HCT116 (cell line): ENCODE data around the gene TMEM239. TPM values are rescaled to one million over a fixed set of nuclear protein-coding genes. Genes with fewer than 3 reads are reported as not detected.

Experiments used
- ATAC-seq: fragments of 200-7000 bp; cut with Tn5 transposase; 2 replicates; pipeline ENCODE4 v1.9.1; 2020; ENCODE audit warnings: mild to moderate bottlenecking, moderate library complexity
- BruUV-seq: library from RNA; stranded (reverse); fragments of 400-500 nt; replicated peaks from 2 replicates; lab custom pipeline; 2021; lab: Mats Ljungman, UMichigan
- CTCF ChIA-PET: fragments of 300-600 bp; sonication (Branson Sonifier 250); formaldehyde crosslinking; loops from one replicate; lab custom pipeline; 2021; ENCODE audit warnings: antibody characterized with exemption; lab: Charles Lee
- POLR2A ChIA-PET: fragments of 300-600, 350-600 bp; sonication (Branson Sonifier 250); formaldehyde crosslinking; loops from one replicate; lab custom pipeline; 2021; ENCODE audit warnings: antibody characterized with exemption; lab: Charles Lee
- RAD21 ChIA-PET, 2 experiments: fragments of 300-600 bp; sonication (Branson Sonifier 250); formaldehyde crosslinking; loops; one replicate each; lab custom pipeline; 2023; ENCODE audit warnings: low total read pairs in 2 of 2; ENCODE audit not compliant: uncharacterized antibody in 2 of 2, unreplicated experiment in 2 of 2, low non-redundant PET in 1 of 2; lab: Charles Lee
- DNase-seq: peaks from one replicate; pipeline ENCODE4 v3.0.0-alpha.2; 2010; ENCODE audit warnings: low read depth, low spot score
- H2AFZ ChIP-seq: fragments of 200-600 bp; shearing (Covaris generic), sonication (generic); 2 replicates; pipeline ENCODE4 v1.6.1; 2017; ENCODE audit warnings: low read depth, mixed run types, mixed read lengths, antibody characterized with exemption, low read length; ENCODE audit not compliant: poor library complexity, severe bottlenecking
- H3K27ac ChIP-seq: 2 replicates; pipeline ENCODE4 v1.5.1; 2012; ENCODE audit warnings: low read depth, low read length
- H3K27me3 ChIP-seq: fragments of 200-600 bp; sonication (generic); 2 replicates; pipeline ENCODE4 v1.6.1; 2016; ENCODE audit warnings: mixed run types, low read length, mixed read lengths; ENCODE audit not compliant: insufficient read depth
- H3K36me3 ChIP-seq, 2 experiments: fragments of 200-500 bp in 1 of 2; fragments of 200-600 bp in 1 of 2; sonication (Bioruptor generic) in 1 of 2; sonication (generic) in 1 of 2; 2 replicates each; pipeline versions ENCODE4 v1.5.1 to v1.6.1; 2014 to 2016; ENCODE audit warnings: low read length in 2 of 2, inconsistent platforms in 1 of 2, mixed read lengths in 1 of 2, mixed run types in 1 of 2; ENCODE audit not compliant: insufficient read depth in 2 of 2, control insufficient read depth in 1 of 2
- H3K4me1 ChIP-seq, 2 experiments: fragments of 200-600 bp in 1 of 2; sonication (generic) in 1 of 2; 2 replicates each; pipeline versions ENCODE4 v1.5.1 to v1.6.1; 2012 to 2017; ENCODE audit warnings: low read length in 2 of 2, inconsistent platforms in 1 of 2, mild to moderate bottlenecking in 1 of 2, mixed read lengths in 1 of 2, mixed run types in 1 of 2, moderate library complexity in 1 of 2; ENCODE audit not compliant: insufficient read depth in 2 of 2, control insufficient read depth in 1 of 2
- H3K4me2 ChIP-seq: fragments of 200-600 bp; sonication (generic); 2 replicates; pipeline ENCODE4 v1.6.1; 2017; ENCODE audit warnings: mixed run types, low read length, mixed read lengths
- H3K4me3 ChIP-seq, 2 experiments: fragments of 200-600 bp in 1 of 2; sonication (generic) in 1 of 2; replicated peaks in 1 of 2; 2 replicates each; pipeline ENCODE4 v1.5.1; 2011 to 2016; ENCODE audit warnings: low read length in 2 of 2, control low read depth in 1 of 2, low read depth in 1 of 2, mild to moderate bottlenecking in 1 of 2, mixed read lengths in 1 of 2, mixed run types in 1 of 2
- H3K79me2 ChIP-seq: fragments of 200-600 bp; sonication (generic); 2 replicates; pipeline ENCODE4 v1.6.1; 2017; ENCODE audit warnings: mild to moderate bottlenecking, mixed run types, low read length, moderate library complexity, mixed read lengths; ENCODE audit not compliant: insufficient read depth
- H3K9ac ChIP-seq: fragments of 200-600 bp; sonication (generic); 2 replicates; pipeline ENCODE4 v1.6.1; 2016; ENCODE audit warnings: low read length, mixed read lengths
- H3K9me2 ChIP-seq: fragments of 200-600 bp; sonication (generic), shearing (Covaris generic); 2 replicates; pipeline ENCODE4 v1.6.1; 2017; ENCODE audit warnings: mixed run types, mild to moderate bottlenecking, moderate library complexity; ENCODE audit not compliant: insufficient read depth
- H3K9me3 ChIP-seq, 2 experiments: fragments of 200-500 bp in 1 of 2; fragments of 200-600 bp in 1 of 2; sonication (Bioruptor generic) in 1 of 2; sonication (generic) in 1 of 2; 2 replicates each; pipeline ENCODE4 v1.6.1; 2014 to 2017; ENCODE audit warnings: low read length in 2 of 2, mixed read lengths in 2 of 2, inconsistent platforms in 1 of 2, low read depth in 1 of 2, mild to moderate bottlenecking in 1 of 2, mixed run types in 1 of 2, moderate library complexity in 1 of 2; ENCODE audit not compliant: control insufficient read depth in 1 of 2, insufficient read depth in 1 of 2
- H4K20me1 ChIP-seq: fragments of 200-600 bp; sonication (generic), shearing (Covaris generic); 2 replicates; pipeline ENCODE4 v1.6.1; 2017; ENCODE audit warnings: mixed run types, mild to moderate bottlenecking, moderate library complexity; ENCODE audit not compliant: insufficient read depth
- CBX3 ChIP-seq: IDR thresholded peaks from 2 replicates; pipeline ENCODE4 v1.6.1; 2012; ENCODE audit warnings: low read depth
- CEBPB ChIP-seq: IDR thresholded peaks from 2 replicates; pipeline ENCODE4 v1.6.1; 2012; ENCODE audit warnings: low read depth
- EGR1 ChIP-seq: IDR thresholded peaks from 2 replicates; pipeline ENCODE4 v1.6.1; 2012; ENCODE audit warnings: low read depth
- ELF1 ChIP-seq: IDR thresholded peaks from 2 replicates; pipeline ENCODE4 v1.6.1; 2012; ENCODE audit warnings: low read depth, borderline replicate concordance
- EZH2 ChIP-seq: fragments of 200-600 bp; sonication (generic); IDR thresholded peaks from 2 replicates; pipeline ENCODE4 v1.6.1; 2017; ENCODE audit warnings: antibody characterized with exemption, mixed run types
- EZH2phosphoT487 ChIP-seq: fragments of 200-600 bp; IDR thresholded peaks from 2 replicates; pipeline ENCODE4 v1.6.1; 2018; ENCODE audit warnings: antibody characterized with exemption, borderline replicate concordance
- FOSL1 ChIP-seq: IDR thresholded peaks from 2 replicates; pipeline ENCODE4 v1.6.1; 2012; ENCODE audit warnings: low read depth
- RAD21 ChIP-seq: IDR thresholded peaks from 2 replicates; pipeline ENCODE4 v1.6.1; 2012; ENCODE audit warnings: low read depth, mild to moderate bottlenecking
- SIN3A ChIP-seq: IDR thresholded peaks from 2 replicates; pipeline ENCODE4 v1.6.1; 2012; ENCODE audit warnings: low read depth
- SP1 ChIP-seq: IDR thresholded peaks from 2 replicates; pipeline ENCODE4 v1.6.1; 2012; ENCODE audit warnings: low read depth
- TCF7L2 ChIP-seq: IDR thresholded peaks from 2 replicates; pipeline ENCODE4 v1.7.0; 2011; ENCODE audit warnings: borderline replicate concordance, inconsistent platforms; ENCODE audit not compliant: insufficient read depth, insufficient read length; ENCODE audit errors: extremely low read depth
- ZFX ChIP-seq: fragments of 450-650 bp; IDR thresholded peaks from 2 replicates; pipeline ENCODE4 v1.6.1; 2017
- ZNF274 ChIP-seq: fragments of 200-500 bp; sonication (Bioruptor generic); IDR thresholded peaks from 2 replicates; pipeline ENCODE4 v1.6.1; 2014; ENCODE audit warnings: mild to moderate bottlenecking, low read depth, low read length, inconsistent platforms
- intact Hi-C: fragments of 100-400 bp; cut with micrococcal nuclease; formaldehyde crosslinking; loops from 2 replicates; pipeline ENCODE4 v1.10.0; 2022
- total RNA-seq: library from RNA; stranded (reverse); gene quantifications from one replicate; pipeline ENCODE4 v1.2.1, GENCODE V29; 2021; ENCODE audit not compliant: unreplicated experiment
- TF ChIP-seq, protein P1 (sequence below): IDR thresholded peaks from 2 replicates; pipeline ENCODE4 v1.6.1; 2012
- TF ChIP-seq, protein P2 (sequence below), 3 experiments: fragments of 200-600 bp in 1 of 3; sonication (generic) in 1 of 3; IDR thresholded peaks in 2 of 3; conservative IDR thresholded peaks in 1 of 3; 2 replicates each; pipeline ENCODE4 v1.5.1; 2012 to 2017; ENCODE audit warnings: low read depth in 2 of 3, low read length in 2 of 3, antibody characterized with exemption in 1 of 3, borderline replicate concordance in 1 of 3, control low read depth in 1 of 3, mild to moderate bottlenecking in 1 of 3, mixed read lengths in 1 of 3, mixed run types in 1 of 3, moderate library complexity in 1 of 3; ENCODE audit not compliant: insufficient read depth in 1 of 3
- TF ChIP-seq, protein P3 (sequence below): IDR thresholded peaks from 2 replicates; pipeline ENCODE4 v1.6.1; 2011; ENCODE audit warnings: mild to moderate bottlenecking, low read length, moderate library complexity; ENCODE audit not compliant: insufficient replicate concordance; ENCODE audit errors: extremely low read depth
- TF ChIP-seq, protein P4 (sequence below): IDR thresholded peaks from 2 replicates; pipeline ENCODE4 v1.6.1; 2012

TMEM239 gene
- total RNA-seq, 1 experiment from 2014 or later: not detected

DNA sequence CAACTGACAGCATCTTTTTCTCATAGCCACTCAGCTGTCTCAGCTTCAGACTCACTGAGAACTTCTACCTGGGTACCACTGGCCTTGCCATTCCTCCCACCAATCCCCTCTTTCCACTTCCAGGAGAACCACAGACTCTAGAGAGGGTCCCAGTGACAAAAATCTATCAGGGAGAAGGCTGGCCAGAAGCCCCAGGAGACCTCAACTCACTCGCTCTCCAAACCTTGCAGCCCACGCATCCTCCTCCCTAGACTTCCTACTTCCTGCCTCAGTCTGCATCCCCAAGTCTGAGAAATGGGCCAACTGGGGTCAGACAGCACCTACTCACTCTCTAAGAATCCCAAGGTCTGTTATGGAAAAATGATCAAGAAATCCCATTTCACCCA lies 1.2 kb downstream of the TMEM239 start:
- Histone ChIP-seq H3K4me1 (peaks cover 3 to 20% of the 10 kb centered on the region in 2 experiments; a peak in 3 of 4 replicates), H3K79me2 (no peaks in the 10 kb centered on the region), H3K36me3 (no peaks in the 10 kb centered on the region), H3K27me3 (peaks cover 3% of the 10 kb centered on the region; the same call in 1 of the 2 replicates), H4K20me1 (no peaks in the 10 kb centered on the region), H3K9me3 (peaks cover 2% of the 10 kb centered on the region in 2 experiments; a peak in 1 of 4 replicates), H2AFZ (no peak overlapping the region), H3K4me2 (no peak overlapping the region), H3K9me2 (no peaks in the 10 kb centered on the region), H3K9ac (no peak overlapping the region), H3K27ac (no peak overlapping the region), H3K4me3 (no peak overlapping the region)
- DNase-seq (no peak), ATAC-seq (no peak)
- ChIA-PET POLR2A (no interaction called here), CTCF (no interaction called here), RAD21 (no interaction called here)
- BruUV-seq: no TSS peak
- no peak for TF ChIP-seq EZH2
- TF ChIP-seq SIN3A: no peak
- TF ChIP-seq, protein P1, sequence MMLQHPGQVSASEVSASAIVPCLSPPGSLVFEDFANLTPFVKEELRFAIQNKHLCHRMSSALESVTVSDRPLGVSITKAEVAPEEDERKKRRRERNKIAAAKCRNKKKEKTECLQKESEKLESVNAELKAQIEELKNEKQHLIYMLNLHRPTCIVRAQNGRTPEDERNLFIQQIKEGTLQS: no peak
- TF ChIP-seq, protein P2, sequence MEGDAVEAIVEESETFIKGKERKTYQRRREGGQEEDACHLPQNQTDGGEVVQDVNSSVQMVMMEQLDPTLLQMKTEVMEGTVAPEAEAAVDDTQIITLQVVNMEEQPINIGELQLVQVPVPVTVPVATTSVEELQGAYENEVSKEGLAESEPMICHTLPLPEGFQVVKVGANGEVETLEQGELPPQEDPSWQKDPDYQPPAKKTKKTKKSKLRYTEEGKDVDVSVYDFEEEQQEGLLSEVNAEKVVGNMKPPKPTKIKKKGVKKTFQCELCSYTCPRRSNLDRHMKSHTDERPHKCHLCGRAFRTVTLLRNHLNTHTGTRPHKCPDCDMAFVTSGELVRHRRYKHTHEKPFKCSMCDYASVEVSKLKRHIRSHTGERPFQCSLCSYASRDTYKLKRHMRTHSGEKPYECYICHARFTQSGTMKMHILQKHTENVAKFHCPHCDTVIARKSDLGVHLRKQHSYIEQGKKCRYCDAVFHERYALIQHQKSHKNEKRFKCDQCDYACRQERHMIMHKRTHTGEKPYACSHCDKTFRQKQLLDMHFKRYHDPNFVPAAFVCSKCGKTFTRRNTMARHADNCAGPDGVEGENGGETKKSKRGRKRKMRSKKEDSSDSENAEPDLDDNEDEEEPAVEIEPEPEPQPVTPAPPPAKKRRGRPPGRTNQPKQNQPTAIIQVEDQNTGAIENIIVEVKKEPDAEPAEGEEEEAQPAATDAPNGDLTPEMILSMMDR (IDR thresholded peaks at IDR 0.05 in 2 of 3, conservative IDR thresholded peaks at IDR 0.05 in 1 of 3; ENCODE audit: borderline replicate concordance in 1 of 3, insufficient read depth in 1 of 3, low read depth in 2 of 3, low read length in 2 of 3): no peak
- TF ChIP-seq ZNF274: no peak
- no peak for TF ChIP-seq RAD21
- TF ChIP-seq EZH2phosphoT487: no peak
- no peak for TF ChIP-seq CEBPB
- no peak for TF ChIP-seq ELF1
- no peak for TF ChIP-seq ZFX
- no peak for TF ChIP-seq TCF7L2
- TF ChIP-seq EGR1: no peak
- TF ChIP-seq, protein P3, sequence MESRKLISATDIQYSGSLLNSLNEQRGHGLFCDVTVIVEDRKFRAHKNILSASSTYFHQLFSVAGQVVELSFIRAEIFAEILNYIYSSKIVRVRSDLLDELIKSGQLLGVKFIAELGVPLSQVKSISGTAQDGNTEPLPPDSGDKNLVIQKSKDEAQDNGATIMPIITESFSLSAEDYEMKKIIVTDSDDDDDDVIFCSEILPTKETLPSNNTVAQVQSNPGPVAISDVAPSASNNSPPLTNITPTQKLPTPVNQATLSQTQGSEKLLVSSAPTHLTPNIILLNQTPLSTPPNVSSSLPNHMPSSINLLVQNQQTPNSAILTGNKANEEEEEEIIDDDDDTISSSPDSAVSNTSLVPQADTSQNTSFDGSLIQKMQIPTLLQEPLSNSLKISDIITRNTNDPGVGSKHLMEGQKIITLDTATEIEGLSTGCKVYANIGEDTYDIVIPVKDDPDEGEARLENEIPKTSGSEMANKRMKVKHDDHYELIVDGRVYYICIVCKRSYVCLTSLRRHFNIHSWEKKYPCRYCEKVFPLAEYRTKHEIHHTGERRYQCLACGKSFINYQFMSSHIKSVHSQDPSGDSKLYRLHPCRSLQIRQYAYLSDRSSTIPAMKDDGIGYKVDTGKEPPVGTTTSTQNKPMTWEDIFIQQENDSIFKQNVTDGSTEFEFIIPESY: no peak
- TF ChIP-seq CBX3: no peak
- TF ChIP-seq FOSL1: no peak
- TF ChIP-seq, protein P4, sequence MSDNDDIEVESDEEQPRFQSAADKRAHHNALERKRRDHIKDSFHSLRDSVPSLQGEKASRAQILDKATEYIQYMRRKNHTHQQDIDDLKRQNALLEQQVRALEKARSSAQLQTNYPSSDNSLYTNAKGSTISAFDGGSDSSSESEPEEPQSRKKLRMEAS: no peak
- TF ChIP-seq SP1: no peak
- intact Hi-C loops: no loop called here
